A549 (cell line): ENCODE results near the gene MRFAP1. TPM values are rescaled to one million over a fixed set of nuclear protein-coding genes. Genes with fewer than 3 reads are reported as not detected.

Experiments used
- ATAC-seq, 2 experiments: fragments of 200-7000 bp in 1 of 2; fragments of >200 bp in 1 of 2; cut with Nextera tagmentation in 1 of 2; cut with Tn5 transposase in 1 of 2; 3 replicates each; pipeline versions ENCODE4 v1.8.0 to v1.9.1; 2018 to 2020; ENCODE audit warnings: mild to moderate bottlenecking in 1 of 2, moderate library complexity in 1 of 2
- CTCF ChIA-PET: fragments of 300-600 bp; sonication (Branson Sonifier 250); formaldehyde crosslinking; extraction: SDS; loops from one replicate; lab custom pipeline; 2021; ENCODE audit warnings: antibody characterized with exemption, inconsistent platforms; lab: Yijun Ruan, JAX
- POLR2A ChIA-PET: fragments of 350-600 bp; formaldehyde crosslinking; extraction: SDS; loops from one replicate; lab custom pipeline; 2021; ENCODE audit warnings: antibody characterized with exemption, inconsistent platforms; lab: Yijun Ruan, JAX
- DNase-seq, 2 experiments: peaks; one replicate each; pipeline versions ENCODE4 v3.0.0 to v3.0.0-alpha.2; 2011 to 2016; ENCODE audit warnings: low read depth in 1 of 2, low spot score in 1 of 2
- FAIRE-seq: peaks from 2 replicates; lab custom pipeline; 2011; peaks lifted over from hg19 to GRCh38; lab: Jason Lieb, UNC
- H3K27ac ChIP-seq, 2 experiments: fragments of >200 bp; sonication (Bioruptor Twin); formaldehyde crosslinking; 3 replicates each; pipeline ENCODE4 v1.5.1; 2016 to 2017
- H3K4me1 ChIP-seq: fragments of >200 bp; sonication (Bioruptor Twin); formaldehyde crosslinking; 3 replicates; pipeline ENCODE4 v1.6.1; 2016
- H3K4me2 ChIP-seq: fragments of >200 bp; sonication (Bioruptor Twin); formaldehyde crosslinking; 3 replicates; pipeline ENCODE4 v1.6.1; 2016
- H3K4me3 ChIP-seq: fragments of >200 bp; sonication (Bioruptor Twin); formaldehyde crosslinking; 3 replicates; pipeline ENCODE4 v1.5.1; 2016
- H3K9me3 ChIP-seq: fragments of >200 bp; sonication (Bioruptor Twin); formaldehyde crosslinking; 3 replicates; pipeline ENCODE4 v1.6.1; 2016
- BHLHE40 ChIP-seq: IDR thresholded peaks from 2 replicates; pipeline ENCODE4 v1.6.1; 2012; ENCODE audit warnings: low read depth, low read length, inconsistent platforms
- CBX8 ChIP-seq: fragments of 200-600 bp; sonication (generic); IDR thresholded peaks from 2 replicates; pipeline ENCODE4 v1.6.1; 2016
- CEBPB ChIP-seq, 2 experiments: fragments of >200 bp in 1 of 2; sonication (Bioruptor Twin) in 1 of 2; formaldehyde crosslinking in 1 of 2; IDR thresholded peaks; 2 replicates each; pipeline ENCODE4 v1.6.1; 2012 to 2016
- CHD2 ChIP-seq: fragments of 150-350 bp; IDR thresholded peaks from 2 replicates; pipeline ENCODE4 v1.6.1; 2014; ENCODE audit warnings: low read length; ENCODE audit not compliant: partially characterized antibody
- CHD4 ChIP-seq: fragments of 200-600 bp; sonication (generic); IDR thresholded peaks from 2 replicates; pipeline ENCODE4 v1.6.1; 2016; ENCODE audit warnings: antibody characterized with exemption, mild to moderate bottlenecking, borderline replicate concordance
- HEYL ChIP-seq: fragments of 250-450 bp; sonication (Bioruptor Pico); IDR thresholded peaks from 2 replicates; pipeline ENCODE4 v1.8.0; 2021; ENCODE audit warnings: mild to moderate bottlenecking, moderate library complexity
- HOXB13 ChIP-seq: fragments of 250-450 bp; sonication (Bioruptor Pico); IDR thresholded peaks from 2 replicates; pipeline ENCODE4 v1.5.0; 2020; ENCODE audit warnings: low read depth, mild to moderate bottlenecking, moderate library complexity
- HOXB5 ChIP-seq: fragments of 250-450 bp; sonication (Bioruptor Pico); IDR thresholded peaks from 2 replicates; pipeline ENCODE4 v1.5.0; 2020; ENCODE audit warnings: mild to moderate bottlenecking, moderate library complexity
- MAZ ChIP-seq: fragments of 150-350 bp; IDR thresholded peaks from 2 replicates; pipeline ENCODE4 v1.6.1; 2014; ENCODE audit warnings: antibody characterized with exemption, low read depth, low read length, borderline replicate concordance
- POLR2AphosphoS2 ChIP-seq: conservative IDR thresholded peaks from 2 replicates; pipeline ENCODE4 v1.6.1; 2012; ENCODE audit warnings: low read length, improper control_type of control experiment, inconsistent platforms
- RNF2 ChIP-seq: fragments of 200-600 bp; sonication (generic); IDR thresholded peaks from 2 replicates; pipeline ENCODE4 v1.6.1; 2016; ENCODE audit warnings: low read depth, mild to moderate bottlenecking, antibody characterized with exemption, moderate library complexity, borderline replicate concordance
- WGBS: methylation state at CpG from one replicate; pipeline ENCODE4 v1.1.6; 2017; ENCODE audit errors: missing lambda C conversion rate; 5-methylcytosine and 5-hydroxymethylcytosine counted together
- polyA plus RNA-seq, 4 experiments: library from polyadenylated mRNA; depleted of rRNA in 3 of 4; stranded (reverse); fragments of >200 nt; fragmentation: RNase III in 1 of 4; extraction: RNeasy Plus Mini Kit Qiagen cat#74134 plus additional on column Dnase treatment in 1 of 4; gene quantifications; 2 replicates in 3 of 4; 3 replicates in 1 of 4; pipeline ENCODE4 v1.2.3, GENCODE V29; 2011 to 2017
- TF ChIP-seq, protein P1 (sequence below): fragments of >200 bp; sonication (Bioruptor Twin); formaldehyde crosslinking; IDR thresholded peaks from 2 replicates; pipeline ENCODE4 v1.6.1; 2016
- TF ChIP-seq, protein P2 (sequence below): IDR thresholded peaks from 2 replicates; pipeline ENCODE4 v1.6.1; 2012; ENCODE audit warnings: low read depth, borderline replicate concordance
- TF ChIP-seq, protein P3 (sequence below): fragments of 250-450 bp; sonication (Bioruptor Pico); IDR thresholded peaks from 2 replicates; pipeline ENCODE4 v1.5.0; 2021; ENCODE audit warnings: mild to moderate bottlenecking, moderate library complexity, borderline replicate concordance

MRFAP1 gene
- polyA plus RNA-seq, 2 of the 4 experiments (the other 2 are of a cell fraction), result 272 to 304 TPM

DNA sequence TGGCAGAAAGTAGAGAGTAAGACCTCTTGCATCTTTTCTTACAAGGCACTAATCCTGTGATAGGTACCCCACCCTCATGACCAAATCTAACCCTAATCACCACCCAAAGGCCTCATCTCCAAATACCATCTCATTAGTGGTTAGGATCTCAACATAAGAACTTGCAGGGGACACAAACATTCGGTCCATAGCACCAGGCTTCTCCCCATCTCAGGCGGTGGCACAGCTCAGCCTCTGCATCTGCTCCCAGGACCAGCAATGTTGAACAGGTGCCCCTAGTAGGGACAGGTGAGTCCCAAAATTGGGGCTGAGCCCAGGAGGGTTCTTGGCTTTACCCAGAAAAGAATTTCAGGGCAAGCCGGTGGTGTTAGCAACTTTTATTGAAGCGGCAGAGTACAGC lies 8.4 kb upstream of the MRFAP1 start:
- WGBS, result 96% methylated on average over 4 of the region's 4 CpGs
- FAIRE-seq, result no peak

DNA sequence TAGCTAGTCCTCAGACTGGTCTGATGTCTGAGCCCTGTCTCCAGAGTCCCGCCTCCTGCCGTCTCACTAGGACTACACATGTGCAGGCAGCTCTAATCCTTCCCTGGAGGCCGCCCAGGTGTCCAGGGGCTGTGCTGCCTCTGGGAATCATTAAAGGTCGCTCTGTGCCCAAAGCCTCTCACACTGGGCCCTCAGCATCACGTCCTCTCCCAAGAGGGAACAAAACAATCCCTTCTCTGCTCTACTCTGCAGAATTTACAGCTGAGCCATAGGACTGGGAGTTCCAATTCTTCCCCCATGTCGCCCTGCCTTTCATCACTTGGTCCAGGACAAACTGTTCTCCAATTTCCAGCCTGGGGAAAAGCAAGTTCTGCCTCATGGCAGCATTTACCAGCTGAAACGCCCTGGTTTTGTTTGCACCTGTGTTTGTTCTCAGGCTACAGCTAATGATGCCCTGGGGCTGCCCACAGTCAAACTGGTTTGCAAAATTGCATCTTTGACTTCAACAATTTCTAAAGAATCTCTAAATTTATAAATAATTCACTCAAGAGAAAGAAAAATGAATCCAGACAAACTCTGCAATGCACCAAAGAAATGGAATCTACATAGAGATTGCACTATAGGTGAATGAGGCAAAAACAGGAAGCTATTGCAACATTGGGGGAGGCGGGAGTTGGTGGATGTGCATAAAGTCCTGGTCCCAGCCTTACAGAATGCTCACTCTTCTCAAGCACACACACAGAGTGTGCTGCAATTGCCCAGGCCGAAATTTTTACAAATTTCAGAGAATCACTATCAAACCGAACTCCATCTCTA lies 7.2 kb upstream of the MRFAP1 start:
- TF ChIP-seq CHD2, result no peak
- peak; percentile 44 to 63; a peak in 2 of 4 replicates for TF ChIP-seq CEBPB (IDR thresholded peaks at IDR 0.05)
- TF ChIP-seq, all 56 proteins: peak for 1
- no peak for ATAC-seq
- DNase-seq, result no peak
- FAIRE-seq, result no peak
- H3K4me3 ChIP-seq, result no peak overlapping the region
- 58% methylated on average over 8 of the region's 10 CpGs for WGBS
- ChIA-PET POLR2A (interaction anchor here (0.8 kb wide), 1 partner anchor 40 kb away, joined by 3 read pairs; a partner anchor contains a TSS), CTCF (interaction anchor here (1.0 to 1.4 kb wide), 2 partner anchors 11 to 31 kb away, joined by 3 to 5 read pairs; no protein-coding TSS in a partner anchor)
- peak overlapping the region; percentile 37 to 61; a peak in 4 of 6 replicates for H3K27ac ChIP-seq
- no peaks in the 10 kb centered on the region for H3K9me3 ChIP-seq
- H3K4me2 ChIP-seq, result peak overlapping the region; percentile 31; the same call in 2 of the 3 replicates
- H3K4me1 ChIP-seq, result peaks cover 14% of the 10 kb centered on the region; the same call in 2 of the 3 replicates

More for the DNA sequence above, 8.4 kb upstream of the MRFAP1 start:
- H3K4me3 ChIP-seq, result no peak overlapping the region
- ChIA-PET POLR2A (no interaction called here), CTCF (interaction anchor here (1.4 kb wide), 1 partner anchor 12 kb away, joined by 3 read pairs; no protein-coding TSS in a partner anchor)
- TF ChIP-seq CHD4, result no peak
- no peak for TF ChIP-seq CBX8
- ATAC-seq (no peak), DNase-seq (no peak)
- peak overlapping the region in 1 of 2 experiments; percentile 61; a peak in 1 of 6 replicates for H3K27ac ChIP-seq
- H3K4me1 ChIP-seq, result peaks cover 14% of the 10 kb centered on the region; the same call in 2 of the 3 replicates
- H3K4me2 ChIP-seq, result no peak overlapping the region
- no peaks in the 10 kb centered on the region for H3K9me3 ChIP-seq

DNA sequence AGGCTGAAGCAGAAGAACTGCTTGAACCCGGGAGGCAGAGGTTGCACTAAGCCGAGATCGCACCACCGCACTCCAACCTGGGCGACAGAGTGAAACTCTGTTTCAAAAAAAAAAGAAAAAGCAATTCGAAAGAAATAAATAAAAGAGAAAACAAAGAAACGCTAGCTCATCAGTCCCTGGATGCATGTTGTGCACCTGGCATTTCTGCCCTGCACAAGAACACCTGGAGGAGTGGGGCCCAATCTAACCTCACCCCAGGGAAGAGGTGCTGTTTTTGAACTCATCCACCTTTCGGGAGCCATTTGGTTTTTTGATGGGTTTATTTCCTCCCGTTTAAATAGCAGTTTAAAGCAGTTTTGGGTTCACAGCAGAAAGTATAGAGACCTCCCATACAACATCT lies 5.7 kb upstream of the MRFAP1 start:
- no peak overlapping the region for H3K4me3 ChIP-seq
- ATAC-seq (no peak), FAIRE-seq (no peak), DNase-seq (no peak)
- no peaks in the 10 kb centered on the region for H3K9me3 ChIP-seq
- TF ChIP-seq, protein P1, sequence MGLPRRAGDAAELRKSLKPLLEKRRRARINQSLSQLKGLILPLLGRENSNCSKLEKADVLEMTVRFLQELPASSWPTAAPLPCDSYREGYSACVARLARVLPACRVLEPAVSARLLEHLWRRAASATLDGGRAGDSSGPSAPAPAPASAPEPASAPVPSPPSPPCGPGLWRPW, result no peak
- no peak for TF ChIP-seq BHLHE40
- no peak for TF ChIP-seq HEYL
- TF ChIP-seq, protein P2, sequence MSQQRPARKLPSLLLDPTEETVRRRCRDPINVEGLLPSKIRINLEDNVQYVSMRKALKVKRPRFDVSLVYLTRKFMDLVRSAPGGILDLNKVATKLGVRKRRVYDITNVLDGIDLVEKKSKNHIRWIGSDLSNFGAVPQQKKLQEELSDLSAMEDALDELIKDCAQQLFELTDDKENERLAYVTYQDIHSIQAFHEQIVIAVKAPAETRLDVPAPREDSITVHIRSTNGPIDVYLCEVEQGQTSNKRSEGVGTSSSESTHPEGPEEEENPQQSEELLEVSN, result no peak
- TF ChIP-seq, protein P3, sequence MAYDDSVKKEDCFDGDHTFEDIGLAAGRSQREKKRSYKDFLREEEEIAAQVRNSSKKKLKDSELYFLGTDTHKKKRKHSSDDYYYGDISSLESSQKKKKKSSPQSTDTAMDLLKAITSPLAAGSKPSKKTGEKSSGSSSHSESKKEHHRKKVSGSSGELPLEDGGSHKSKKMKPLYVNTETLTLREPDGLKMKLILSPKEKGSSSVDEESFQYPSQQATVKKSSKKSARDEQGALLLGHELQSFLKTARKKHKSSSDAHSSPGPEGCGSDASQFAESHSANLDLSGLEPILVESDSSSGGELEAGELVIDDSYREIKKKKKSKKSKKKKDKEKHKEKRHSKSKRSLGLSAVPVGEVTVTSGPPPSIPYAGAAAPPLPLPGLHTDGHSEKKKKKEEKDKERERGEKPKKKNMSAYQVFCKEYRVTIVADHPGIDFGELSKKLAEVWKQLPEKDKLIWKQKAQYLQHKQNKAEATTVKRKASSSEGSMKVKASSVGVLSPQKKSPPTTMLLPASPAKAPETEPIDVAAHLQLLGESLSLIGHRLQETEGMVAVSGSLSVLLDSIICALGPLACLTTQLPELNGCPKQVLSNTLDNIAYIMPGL, result no peak
- no peak for TF ChIP-seq HOXB5
- no peak for TF ChIP-seq RNF2
- TF ChIP-seq POLR2AphosphoS2, result no peak
- TF ChIP-seq MAZ, result no peak
- no peak for TF ChIP-seq HOXB13
- ChIA-PET CTCF (interaction anchor here (0.6 kb wide), 1 partner anchor 29 kb away, joined by 3 read pairs; no protein-coding TSS in a partner anchor), POLR2A (no interaction called here)
- no peak overlapping the region for H3K4me2 ChIP-seq
- WGBS, result 93% methylated on average over 9 of the region's 9 CpGs
- H3K27ac ChIP-seq, result peak overlapping the region in 1 of 2 experiments; percentile 40; a peak in 1 of 6 replicates
- peaks cover 14% of the 10 kb centered on the region; the same call in 2 of the 3 replicates for H3K4me1 ChIP-seq
